WTC11 (cell line): ENCODE results near the gene NOL4L. TPM values are rescaled to one million over a fixed set of nuclear protein-coding genes. Genes with fewer than 3 reads are reported as not detected.
A peak's percentile ranks its signal among the peaks of the same experiment; 100 is the strongest.

Experiments used
- ATAC-seq: fragments of 200-7000 bp; cut with Tn5 transposase; 2 replicates; pipeline ENCODE4 v1.10.0; 2021; ENCODE audit warnings: mild to moderate bottlenecking, moderate library complexity
- CTCF ChIA-PET: fragments of 300-600 bp; sonication (Branson Sonifier 250); formaldehyde crosslinking; loops from one replicate; lab custom pipeline; 2021; ENCODE audit warnings: antibody characterized with exemption; lab: Charles Lee
- POLR2A ChIA-PET: fragments of 350-600 bp; sonication (Branson Sonifier 250); formaldehyde crosslinking; loops from one replicate; lab custom pipeline; 2021; ENCODE audit warnings: antibody characterized with exemption; lab: Charles Lee
- DNase-seq: peaks from one replicate; pipeline ENCODE4 v3.0.0; 2021; ENCODE audit warnings: low spot score
- H3K27ac Mint-ChIP-seq: 2 replicates; pipeline ENCODE4 v1.8.0; 2021; ENCODE audit warnings: mixed read lengths
- H3K27me3 Mint-ChIP-seq: 2 replicates; pipeline ENCODE4 v1.8.0; 2021; ENCODE audit warnings: low read depth, mild to moderate bottlenecking, moderate library complexity, mixed read lengths
- H3K36me3 Mint-ChIP-seq: 2 replicates; pipeline ENCODE4 v1.8.0; 2021; ENCODE audit warnings: mixed read lengths
- H3K4me1 Mint-ChIP-seq: 2 replicates; pipeline ENCODE4 v1.8.0; 2022; ENCODE audit warnings: mixed read lengths
- H3K4me3 Mint-ChIP-seq: 2 replicates; pipeline ENCODE4 v1.8.0; 2021; ENCODE audit warnings: mild to moderate bottlenecking, moderate library complexity, mixed read lengths
- H3K9me3 Mint-ChIP-seq: 2 replicates; pipeline ENCODE4 v1.8.0; 2021; ENCODE audit warnings: mixed read lengths
- ARID4B ChIP-seq: sonication (generic); formaldehyde crosslinking; IDR thresholded peaks from 2 replicates; pipeline ENCODE4 v1.8.0; 2023; ENCODE audit warnings: missing genetic modification reagents, mild to moderate bottlenecking, borderline replicate concordance
- ATF3 ChIP-seq: sonication (generic); formaldehyde crosslinking; conservative IDR thresholded peaks from 2 replicates; pipeline ENCODE4 v1.8.1; 2022; ENCODE audit warnings: mild to moderate bottlenecking, missing genetic modification reagents
- CBFB ChIP-seq: sonication (generic); formaldehyde crosslinking; IDR thresholded peaks from 2 replicates; pipeline ENCODE4 v1.8.1; 2022; ENCODE audit warnings: mild to moderate bottlenecking, low read depth, missing genetic modification reagents
- CDX4 ChIP-seq: fragments of 250-450 bp; sonication (Bioruptor Pico); IDR thresholded peaks from 2 replicates; pipeline ENCODE4 v1.9.0; 2021; ENCODE audit warnings: moderate library complexity, mild to moderate bottlenecking, inconsistent platforms, borderline replicate concordance
- ETV6 ChIP-seq: sonication (generic); formaldehyde crosslinking; IDR thresholded peaks from 2 replicates; pipeline ENCODE4 v1.8.1; 2022; ENCODE audit warnings: mild to moderate bottlenecking, missing genetic modification reagents
- FOXJ3 ChIP-seq: sonication (generic); formaldehyde crosslinking; IDR thresholded peaks from 2 replicates; pipeline ENCODE4 v1.9.0; 2021; ENCODE audit warnings: missing genetic modification reagents, mild to moderate bottlenecking, borderline replicate concordance
- HMGA2 ChIP-seq: fragments of 250-450 bp; sonication (Bioruptor Pico); IDR thresholded peaks from 2 replicates; pipeline ENCODE4 v1.4.0; 2021; ENCODE audit warnings: mild to moderate bottlenecking, moderate library complexity
- IRF1 ChIP-seq: sonication (generic); formaldehyde crosslinking; IDR thresholded peaks from 2 replicates; pipeline ENCODE4 v1.8.0; 2023; ENCODE audit warnings: missing genetic modification reagents
- MYBL2 ChIP-seq: sonication (generic); formaldehyde crosslinking; IDR thresholded peaks from 2 replicates; pipeline ENCODE4 v1.8.1; 2023; ENCODE audit warnings: mild to moderate bottlenecking, moderate library complexity, missing genetic modification reagents
- NR2C2 ChIP-seq: sonication (generic); formaldehyde crosslinking; IDR thresholded peaks from 2 replicates; pipeline ENCODE4 v1.8.0; 2022; ENCODE audit warnings: mild to moderate bottlenecking, missing genetic modification reagents
- NR3C1 ChIP-seq: sonication (generic); formaldehyde crosslinking; conservative IDR thresholded peaks from 2 replicates; pipeline ENCODE4 v1.8.1; 2023; ENCODE audit warnings: low read depth, mild to moderate bottlenecking, missing genetic modification reagents
- PRRX2 ChIP-seq: fragments of 250-450 bp; sonication (Bioruptor Pico); IDR thresholded peaks from 2 replicates; pipeline ENCODE4 v1.8.0; 2021; ENCODE audit warnings: mild to moderate bottlenecking
- TP53 ChIP-seq: sonication (generic); formaldehyde crosslinking; IDR thresholded peaks from 2 replicates; pipeline ENCODE4 v1.8.1; 2023; ENCODE audit warnings: mild to moderate bottlenecking, missing genetic modification reagents
- ZNF396 ChIP-seq: fragments of 250-450 bp; sonication (Bioruptor Pico); IDR thresholded peaks from 2 replicates; pipeline ENCODE4 v1.8.0; 2021; ENCODE audit warnings: mild to moderate bottlenecking, moderate library complexity, borderline replicate concordance
- ZNF423 ChIP-seq: fragments of 250-450 bp; sonication (Bioruptor Pico); IDR thresholded peaks from 2 replicates; pipeline ENCODE4 v2.1.2; 2022; ENCODE audit warnings: mild to moderate bottlenecking, moderate library complexity
- ZNF532 ChIP-seq: fragments of 250-450 bp; sonication (Bioruptor Pico); IDR thresholded peaks from 2 replicates; pipeline ENCODE4 v1.9.0; 2021; ENCODE audit warnings: mild to moderate bottlenecking, borderline replicate concordance
- ZSCAN18 ChIP-seq: fragments of 250-450 bp; sonication (Bioruptor Pico); IDR thresholded peaks from 2 replicates; pipeline ENCODE4 v2.1.2; 2022; ENCODE audit warnings: mild to moderate bottlenecking, moderate library complexity
- total RNA-seq: library from RNA; stranded (reverse); gene quantifications from 3 replicates; pipeline ENCODE4 v1.2.3, GENCODE V29; 2021

Gene NOL4L
- total RNA-seq, 1 experiment from 2014 or later, result 29.0 TPM

- ATAC-seq (no peak), DNase-seq (no peak)
- H3K36me3 Mint-ChIP-seq, result no peaks in the 10 kb centered on the region
- ChIA-PET CTCF (interaction anchor here (1.0 kb wide), 1 partner anchor 16 kb away, joined by 3 read pairs; no protein-coding TSS in a partner anchor), POLR2A (interaction anchor here (1.4 kb wide), 1 partner anchor 123 kb away, joined by 4 read pairs; no protein-coding TSS in a partner anchor)
- peaks cover 52% of the 10 kb centered on the region for H3K4me1 Mint-ChIP-seq
- peak overlapping the region; percentile 85 for H3K4me3 Mint-ChIP-seq
- H3K27me3 Mint-ChIP-seq, result peaks cover 16% of the 10 kb centered on the region
- TF ChIP-seq NR3C1 (CRISPR knock-in tag) (no peak), NR2C2 (CRISPR knock-in tag) (no peak), TP53 (CRISPR knock-in tag) (no peak), ZNF423 (no peak), ZNF396 (CRISPR knock-in tag) (no peak)
- no peaks in the 10 kb centered on the region for H3K9me3 Mint-ChIP-seq
- no peak overlapping the region for H3K27ac Mint-ChIP-seq
Observed at GRCh38 chr20:32482143-32482441, 103.0 kb downstream of the NOL4L start.

GRCh38 chr20:32481311-32482142 is 103.6 kb downstream of the NOL4L start:
- TF ChIP-seq CDX4 (no peak), IRF1 (CRISPR knock-in tag) (no peak), HMGA2 (no peak), PRRX2 (CRISPR knock-in tag) (no peak), NR3C1 (CRISPR knock-in tag) (no peak), FOXJ3 (CRISPR knock-in tag) (no peak), ETV6 (CRISPR knock-in tag) (no peak), MYBL2 (CRISPR knock-in tag) (no peak)
- TF ChIP-seq, all 79 proteins: peak for 0
- ChIA-PET CTCF (interaction anchor here (0.6 to 1.4 kb wide), 6 partner anchors 15 to 486 kb away, joined by 3 to 6 read pairs (median 4); no protein-coding TSS in a partner anchor), POLR2A (interaction anchor here (1.4 kb wide), 1 partner anchor 123 kb away, joined by 4 read pairs; no protein-coding TSS in a partner anchor)
- no peaks in the 10 kb centered on the region for H3K36me3 Mint-ChIP-seq
- peaks cover 11% of the 10 kb centered on the region for H3K27me3 Mint-ChIP-seq
- peak overlapping the region; percentile 85 for H3K4me3 Mint-ChIP-seq
- no peak overlapping the region for H3K27ac Mint-ChIP-seq
- peaks cover 58% of the 10 kb centered on the region for H3K4me1 Mint-ChIP-seq
- no peaks in the 10 kb centered on the region for H3K9me3 Mint-ChIP-seq
- no peak for ATAC-seq
- no peak for DNase-seq

GRCh38 chr20:32480371-32481241 is 104.5 kb downstream of the NOL4L start:
- Mint-ChIP-seq H3K4me1 (peaks cover 60% of the 10 kb centered on the region), H3K27me3 (peaks cover 4% of the 10 kb centered on the region; the same call in 1 of the 2 replicates), H3K27ac (no peak overlapping the region), H3K9me3 (no peaks in the 10 kb centered on the region), H3K36me3 (no peaks in the 10 kb centered on the region), H3K4me3 (peak overlapping the region; percentile 44)
- CTCF ChIA-PET, result interaction anchor here (0.6 to 1.8 kb wide), 5 partner anchors 10 to 42 kb away, joined by 3 to 4 read pairs (median 4); no protein-coding TSS in a partner anchor
- POLR2A ChIA-PET, result interaction anchor here (1.4 kb wide), 1 partner anchor 122 kb away, joined by 4 read pairs; no protein-coding TSS in a partner anchor
- no peak for DNase-seq
- no peak for ATAC-seq
- no peak for TF ChIP-seq ETV6 (CRISPR knock-in tag)
- no peak for TF ChIP-seq ZSCAN18 (CRISPR knock-in tag)
- TF ChIP-seq ATF3 (CRISPR knock-in tag), result no peak
- no peak for TF ChIP-seq CBFB
- TF ChIP-seq ZNF532 (CRISPR knock-in tag), result no peak
- no peak for TF ChIP-seq ARID4B
